ENCODE data around the gene CDC42BPB. TPM values are rescaled to one million over a fixed set of nuclear protein-coding genes. Genes with fewer than 3 reads are reported as not detected.

CDC42BPB gene
- total and polyA plus RNA-seq, 2 of the 13 experiments (the other 11 are each of a cell fraction or from before 2014, with no cell fraction given) = 19.7 to 32.3 TPM

- 0 out of 2 replicates have a peak, but pooled peaks have one; percentile 38 for TF ChIP-seq MAZ (IDR thresholded peaks at IDR 0.05; ENCODE audit: borderline replicate concordance, low read depth, low read length)
- peak; percentile 66 for TF ChIP-seq MAZ (CRISPR knock-in tag; IDR thresholded peaks at IDR 0.05; ENCODE audit: low read depth)
- no peak for TF ChIP-seq BCL6 (CRISPR knock-in tag; IDR thresholded peaks at IDR 0.05)
- TF ChIP-seq THAP9 (CRISPR knock-in tag; IDR thresholded peaks at IDR 0.05; ENCODE audit: borderline replicate concordance) = peak; percentile 65; the same call in 1 of the 2 replicates
- TF ChIP-seq, protein P1, sequence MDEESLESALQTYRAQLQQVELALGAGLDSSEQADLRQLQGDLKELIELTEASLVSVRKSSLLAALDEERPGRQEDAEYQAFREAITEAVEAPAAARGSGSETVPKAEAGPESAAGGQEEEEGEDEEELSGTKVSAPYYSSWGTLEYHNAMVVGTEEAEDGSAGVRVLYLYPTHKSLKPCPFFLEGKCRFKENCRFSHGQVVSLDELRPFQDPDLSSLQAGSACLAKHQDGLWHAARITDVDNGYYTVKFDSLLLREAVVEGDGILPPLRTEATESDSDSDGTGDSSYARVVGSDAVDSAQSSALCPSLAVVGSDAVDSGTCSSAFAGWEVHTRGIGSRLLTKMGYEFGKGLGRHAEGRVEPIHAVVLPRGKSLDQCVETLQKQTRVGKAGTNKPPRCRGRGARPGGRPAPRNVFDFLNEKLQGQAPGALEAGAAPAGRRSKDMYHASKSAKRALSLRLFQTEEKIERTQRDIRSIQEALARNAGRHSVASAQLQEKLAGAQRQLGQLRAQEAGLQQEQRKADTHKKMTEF (CRISPR knock-in tag; IDR thresholded peaks at IDR 0.05) = no peak; the same call in 1 of the 2 replicates
- peak; percentile 69 for TF ChIP-seq UBTF (CRISPR knock-in tag; IDR thresholded peaks at IDR 0.05)
- 0 out of 2 replicates have a peak, but pooled peaks have one; percentile 57 for TF ChIP-seq ZBTB7B (CRISPR knock-in tag; IDR thresholded peaks at IDR 0.05)
- TF ChIP-seq NBN (conservative IDR thresholded peaks at IDR 0.05) = no peak
- peak; percentile 84; the same call in 1 of the 2 replicates for TF ChIP-seq ZBTB7A (CRISPR knock-in tag; IDR thresholded peaks at IDR 0.05)
- peak; percentile 36; the same call in 1 of the 2 replicates for TF ChIP-seq ZNF451 (CRISPR knock-in tag; IDR thresholded peaks at IDR 0.05)
- TF ChIP-seq REL (CRISPR knock-in tag; conservative IDR thresholded peaks at IDR 0.05) = no peak
- TF ChIP-seq FOXA1 (IDR thresholded peaks at IDR 0.05) = no peak
- TF ChIP-seq FOXA1 (CRISPR knock-in tag; IDR thresholded peaks at IDR 0.05) = no peak
- TF ChIP-seq, protein P2, sequence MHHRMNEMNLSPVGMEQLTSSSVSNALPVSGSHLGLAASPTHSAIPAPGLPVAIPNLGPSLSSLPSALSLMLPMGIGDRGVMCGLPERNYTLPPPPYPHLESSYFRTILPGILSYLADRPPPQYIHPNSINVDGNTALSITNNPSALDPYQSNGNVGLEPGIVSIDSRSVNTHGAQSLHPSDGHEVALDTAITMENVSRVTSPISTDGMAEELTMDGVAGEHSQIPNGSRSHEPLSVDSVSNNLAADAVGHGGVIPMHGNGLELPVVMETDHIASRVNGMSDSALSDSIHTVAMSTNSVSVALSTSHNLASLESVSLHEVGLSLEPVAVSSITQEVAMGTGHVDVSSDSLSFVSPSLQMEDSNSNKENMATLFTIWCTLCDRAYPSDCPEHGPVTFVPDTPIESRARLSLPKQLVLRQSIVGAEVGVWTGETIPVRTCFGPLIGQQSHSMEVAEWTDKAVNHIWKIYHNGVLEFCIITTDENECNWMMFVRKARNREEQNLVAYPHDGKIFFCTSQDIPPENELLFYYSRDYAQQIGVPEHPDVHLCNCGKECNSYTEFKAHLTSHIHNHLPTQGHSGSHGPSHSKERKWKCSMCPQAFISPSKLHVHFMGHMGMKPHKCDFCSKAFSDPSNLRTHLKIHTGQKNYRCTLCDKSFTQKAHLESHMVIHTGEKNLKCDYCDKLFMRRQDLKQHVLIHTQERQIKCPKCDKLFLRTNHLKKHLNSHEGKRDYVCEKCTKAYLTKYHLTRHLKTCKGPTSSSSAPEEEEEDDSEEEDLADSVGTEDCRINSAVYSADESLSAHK (CRISPR knock-in tag; IDR thresholded peaks at IDR 0.05; ENCODE audit: borderline replicate concordance) = no peak
- no peak for TF ChIP-seq RFX5 (IDR thresholded peaks at IDR 0.05; ENCODE audit: low read depth, low read length)
Measured at GRCh38 chr14:103094406-103095209, 37.3 kb upstream of the CDC42BPB start, which contains the start of gene EXOC3L4 (continued).
